ENCODE data around the gene PHLPP1. TPM values are rescaled to one million over a fixed set of nuclear protein-coding genes. Genes with fewer than 3 reads are reported as not detected.

The PHLPP1 gene
- total and polyA plus RNA-seq, 2 of the 13 experiments (the other 11 are each of a cell fraction or from before 2014, with no cell fraction given) = 9.8 to 18.5 TPM

GRCh38 chr18:62990653-62991052 is 275.3 kb downstream of the PHLPP1 start:
- TF ChIP-seq KDM4B (CRISPR knock-in tag; IDR thresholded peaks at IDR 0.05) (no peak), POLR2G (IDR thresholded peaks at IDR 0.05; ENCODE audit: low read depth, low read length) (no peak), ZNF20 (CRISPR knock-in tag; IDR thresholded peaks at IDR 0.05) (no peak), ZNF547 (CRISPR knock-in tag; IDR thresholded peaks at IDR 0.05) (no peak), SIX1 (CRISPR knock-in tag; IDR thresholded peaks at IDR 0.05; ENCODE audit: borderline replicate concordance) (no peak), TOPORS (CRISPR knock-in tag; IDR thresholded peaks at IDR 0.05) (no peak), GTF3A (CRISPR knock-in tag; conservative IDR thresholded peaks at IDR 0.05) (no peak), ZNF605 (CRISPR knock-in tag; IDR thresholded peaks at IDR 0.05) (no peak), MAF1 (CRISPR knock-in tag; IDR thresholded peaks at IDR 0.05; ENCODE audit: borderline replicate concordance) (no peak), MEF2D (CRISPR knock-in tag; IDR thresholded peaks at IDR 0.05) (no peak), NR2F2 (IDR thresholded peaks at IDR 0.05; ENCODE audit: borderline replicate concordance, low read depth) (no peak), ZBTB21 (CRISPR knock-in tag; IDR thresholded peaks at IDR 0.05) (no peak)
- H3K27me3 ChIP-seq (ENCODE audit: control insufficient read depth in 1 of 2, insufficient read depth in 2 of 2, low read length in 2 of 2) = peaks cover 0 to 16% of the 10 kb centered on the region in 2 experiments; a peak in 4 of 5 replicates
- no peak for FAIRE-seq
- ChIA-PET POLR2A (no interaction called here), CTCF (ENCODE audit: low intra/inter-chr PET ratio, low total read pairs) (no interaction called here)
- H3K4me1 ChIP-seq (ENCODE audit: insufficient read depth, low read length) = peaks cover 19% of the 10 kb centered on the region
- no peaks in the 10 kb centered on the region for H3K9me3 ChIP-seq (ENCODE audit: low read length)
- no peak overlapping the region for H3K4me3 ChIP-seq (replicated peaks in 1 of 3; ENCODE audit: insufficient read depth in 1 of 3, low read depth in 2 of 3, low read length in 3 of 3)
- no peaks in the 10 kb centered on the region for H3K79me2 ChIP-seq (ENCODE audit: insufficient read depth, low read length)
- no peak overlapping the region for H3K4me2 ChIP-seq (ENCODE audit: low read depth, low read length)
- no peaks in the 10 kb centered on the region for H3K36me3 ChIP-seq (replicated peaks in 1 of 2; ENCODE audit: control insufficient read depth in 1 of 2, insufficient read depth in 2 of 2, low read length in 2 of 2)
- 0% methylated on average over 1 of the region's 1 CpG for WGBS (ENCODE audit: low lambda C conversion rate)
- H3K27ac ChIP-seq (ENCODE audit: extremely low read length, insufficient read depth, low read length) = no peak overlapping the region
- H3K9ac ChIP-seq (ENCODE audit: insufficient read depth, low read depth, low read length) = no peak overlapping the region
- no peak for ATAC-seq
- BruUV-seq (replicated peaks) = no TSS peak
- DNase-seq (ENCODE audit: low spot score) = no peak
- intact Hi-C loops (cut with micrococcal nuclease; ENCODE audit: unreplicated experiment) = no loop called here
- no peak overlapping the region for H2AFZ ChIP-seq (ENCODE audit: low read length)
- in situ Hi-C loops (cut with HindIII; ENCODE audit: extremely low pct_ligation_motif_present, low pct_unique_long_range_greater_than_20kb) = loop anchor here (25.0 kb wide), 1 partner anchor 378 kb away; no protein-coding TSS in a partner anchor
- H4K20me1 ChIP-seq (ENCODE audit: insufficient read depth, low read length) = no peaks in the 10 kb centered on the region
